Stimulated activated CD8-positive, alpha-beta memory T cell treated with anti-CD3 and anti-CD28 coated beads, Interleukin-7, amount 100 ng/mL, for 4 hours (primary cell): ENCODE results near the gene SNX32.

Experiments used
- DNase-seq, 2 donors: peaks; one replicate each; pipeline ENCODE4 v3.0.0-alpha.2; 2020; ENCODE audit warnings: low read depth in 2 of 2

SNX32 gene

DNA sequence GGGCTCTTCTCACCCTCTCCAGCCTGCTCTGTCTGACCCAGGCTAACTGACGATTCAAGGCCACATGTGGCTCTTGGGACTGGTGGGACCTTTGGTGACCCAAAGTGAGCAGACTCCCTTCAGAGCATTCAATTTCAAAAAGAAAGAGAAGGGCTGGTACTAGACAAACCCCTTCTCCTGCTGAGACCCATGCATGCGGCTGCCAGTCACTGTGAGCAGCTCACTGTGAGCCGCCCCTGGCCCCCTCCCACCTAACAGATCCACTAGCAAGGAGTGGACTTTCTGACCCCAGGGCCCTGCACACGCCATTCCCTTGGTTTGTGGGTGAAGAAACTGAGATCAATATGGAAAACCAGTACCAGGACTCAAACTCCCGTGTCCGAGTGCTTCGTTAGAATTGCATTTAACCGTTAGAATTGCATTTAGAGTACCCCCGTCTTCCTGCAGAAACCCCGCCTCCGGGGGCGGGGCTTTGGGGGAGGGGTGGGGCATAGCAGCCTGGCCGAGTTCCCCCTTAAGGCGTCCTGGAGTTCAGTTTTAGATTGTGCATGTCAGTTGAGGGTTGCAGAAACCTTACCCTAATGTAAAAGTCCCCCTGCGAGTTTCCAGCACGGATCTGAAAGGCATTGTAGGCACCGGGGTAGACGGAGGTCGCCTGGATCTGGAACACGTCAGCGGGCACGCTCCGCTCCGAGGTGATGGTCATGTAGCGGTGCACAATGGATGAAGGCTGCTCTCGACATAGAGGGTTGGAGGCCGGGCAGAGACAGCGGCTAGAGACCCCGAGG lies 33.7 kb downstream of the SNX32 start:
- no peak for DNase-seq

- DNase-seq: no peak
Observed at GRCh38 chr11:65868076-65868667, 34.4 kb downstream of the SNX32 start.

DNA sequence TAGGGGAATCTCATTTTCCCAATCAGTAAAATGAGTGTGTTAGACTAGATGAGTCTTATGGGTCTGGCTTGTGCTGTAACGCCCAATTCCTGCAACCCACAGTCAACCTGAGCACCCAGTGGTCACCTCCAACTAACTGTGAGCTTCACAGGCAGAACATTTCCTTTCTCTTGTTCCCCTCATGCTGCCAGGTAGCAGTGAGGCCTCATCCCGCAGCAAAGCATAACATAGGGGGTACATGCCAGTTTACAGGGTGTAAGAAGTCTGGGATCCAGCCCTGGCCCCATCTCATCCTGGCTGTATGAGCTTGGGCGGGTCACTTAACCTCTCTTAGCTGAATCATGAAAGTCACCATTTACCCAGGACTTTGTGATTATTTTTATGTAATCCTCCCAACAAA lies 35.1 kb downstream of the SNX32 start:
- DNase-seq: no peak

DNA sequence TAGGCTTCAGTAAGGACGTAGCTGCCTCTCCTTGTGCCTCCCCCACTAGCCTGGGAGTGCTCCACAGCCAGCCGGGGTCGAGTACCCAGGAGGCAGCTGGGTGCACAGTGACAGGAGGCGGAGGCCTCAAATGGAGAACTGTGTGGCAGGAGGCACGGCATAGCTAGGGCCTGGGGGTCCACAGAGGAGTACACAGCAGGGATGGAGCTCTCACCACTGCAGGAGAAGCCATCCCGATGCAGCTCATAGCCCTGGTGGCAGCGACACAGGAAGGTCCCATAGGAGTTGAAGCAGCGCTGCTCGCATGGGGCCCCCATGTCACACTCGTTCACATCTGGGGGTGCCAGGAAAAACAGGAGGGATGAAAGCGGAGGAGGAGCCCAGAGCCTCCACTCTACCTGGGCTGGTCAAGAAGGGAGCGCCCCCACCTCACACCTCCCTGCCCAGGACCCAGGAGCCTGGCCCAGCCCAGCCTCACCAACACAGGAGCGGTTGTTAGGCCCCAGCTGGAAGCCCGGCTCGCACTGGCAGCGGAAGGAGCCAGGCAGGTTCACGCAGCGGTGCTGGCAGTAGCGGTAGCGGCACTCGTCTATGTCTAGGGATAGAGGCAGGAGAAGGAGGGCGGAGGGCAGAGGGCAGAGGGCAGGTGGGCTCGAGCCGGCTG lies 36.0 kb downstream of the SNX32 start:
- no peak for DNase-seq

- DNase-seq: no peak
Observed at GRCh38 chr11:65870307-65870658, 36.5 kb downstream of the SNX32 start.

DNA sequence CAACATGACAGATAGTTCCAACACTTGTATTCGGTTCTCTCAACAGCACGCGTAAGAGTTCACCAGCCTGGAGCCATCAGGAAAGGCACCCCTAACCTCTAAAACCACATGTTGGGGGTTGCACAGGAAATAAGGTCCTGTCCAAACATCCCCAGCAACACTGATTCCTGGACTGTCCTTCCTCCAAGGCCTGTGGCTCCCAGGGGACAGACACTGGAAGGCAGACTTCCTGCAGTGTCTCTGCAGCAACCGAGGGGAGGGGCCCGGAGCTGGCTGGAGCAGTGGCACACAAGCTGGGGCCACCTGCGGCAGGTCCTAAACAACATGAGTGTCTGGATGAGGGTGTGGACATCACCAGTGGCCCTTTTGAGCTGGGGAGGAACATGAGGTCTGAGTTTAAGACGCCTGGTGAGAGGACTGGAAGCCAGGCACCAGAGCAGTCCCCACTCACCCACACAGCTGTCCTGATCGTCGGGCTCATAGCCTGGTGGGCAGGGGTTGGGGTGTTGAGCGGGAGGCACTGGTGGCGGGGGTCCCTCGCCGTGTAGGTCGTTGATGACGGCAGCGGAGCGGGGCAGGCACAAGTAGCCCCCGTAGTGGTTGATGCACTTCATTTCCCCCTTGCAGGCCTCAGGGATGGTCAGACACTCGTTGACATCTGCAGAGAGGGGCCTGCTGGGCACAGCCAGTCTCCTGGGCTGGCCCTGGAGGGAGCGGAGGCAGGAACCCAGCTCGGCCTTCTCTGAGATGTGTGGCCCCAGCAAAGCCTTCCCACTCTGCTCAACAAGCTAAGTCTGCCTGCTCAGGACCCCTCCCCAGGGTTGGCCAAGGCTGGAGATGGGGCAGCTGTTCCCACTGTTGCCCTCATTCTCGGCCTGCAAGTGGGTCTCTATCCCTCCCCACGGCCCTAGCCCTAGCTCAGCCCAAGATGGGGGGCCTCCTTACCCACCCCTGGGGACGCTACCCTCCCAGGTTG lies 37.2 kb downstream of the SNX32 start:
- DNase-seq: no peak

GRCh38 chr11:65871811-65872548 lies 38.2 kb downstream of the SNX32 start:
- DNase-seq: no peak

DNA sequence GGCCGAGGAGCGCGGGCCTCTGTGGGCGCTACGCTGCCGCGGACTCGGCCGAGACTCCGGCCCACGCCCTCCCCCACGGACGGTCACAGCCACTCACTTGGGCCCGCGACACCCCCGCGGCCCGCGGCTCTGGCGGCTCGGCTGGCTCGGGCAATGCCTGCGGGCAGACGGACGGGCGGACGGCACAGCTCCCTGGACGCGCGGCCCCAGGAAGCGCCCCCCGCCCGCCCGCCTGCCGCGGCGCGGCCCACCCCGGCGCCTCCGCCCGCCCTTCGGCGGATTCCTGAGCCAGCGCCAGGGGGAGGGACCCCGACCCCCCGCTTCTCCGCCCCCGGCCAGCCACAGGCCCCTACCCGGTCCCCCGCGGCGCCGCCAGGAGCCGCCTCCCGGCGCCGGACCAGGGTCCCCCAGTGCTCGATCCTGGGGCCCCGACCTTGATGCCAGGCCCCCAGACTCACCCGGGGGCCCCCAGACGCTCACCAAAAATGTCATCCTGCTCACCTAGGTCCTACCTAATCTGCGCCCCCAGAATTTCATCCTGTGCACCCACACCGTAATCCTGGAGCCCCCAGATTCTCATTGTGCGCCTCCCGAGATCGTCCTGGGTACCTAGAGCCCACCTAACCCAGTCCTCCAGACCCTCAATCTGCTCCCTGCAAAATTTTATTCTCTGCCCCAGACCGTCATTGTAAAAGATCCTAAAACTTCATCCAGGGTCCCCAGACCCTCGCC lies 39.0 kb downstream of the SNX32 start, which contains the start of gene EFEMP2:
Gene EFEMP2 (minus strand): TSS at position 215 of the 732 bp plus-strand sequence. CDS start 446 bp downstream, outside the sequence.
- DNase-seq: no peak

DNA sequence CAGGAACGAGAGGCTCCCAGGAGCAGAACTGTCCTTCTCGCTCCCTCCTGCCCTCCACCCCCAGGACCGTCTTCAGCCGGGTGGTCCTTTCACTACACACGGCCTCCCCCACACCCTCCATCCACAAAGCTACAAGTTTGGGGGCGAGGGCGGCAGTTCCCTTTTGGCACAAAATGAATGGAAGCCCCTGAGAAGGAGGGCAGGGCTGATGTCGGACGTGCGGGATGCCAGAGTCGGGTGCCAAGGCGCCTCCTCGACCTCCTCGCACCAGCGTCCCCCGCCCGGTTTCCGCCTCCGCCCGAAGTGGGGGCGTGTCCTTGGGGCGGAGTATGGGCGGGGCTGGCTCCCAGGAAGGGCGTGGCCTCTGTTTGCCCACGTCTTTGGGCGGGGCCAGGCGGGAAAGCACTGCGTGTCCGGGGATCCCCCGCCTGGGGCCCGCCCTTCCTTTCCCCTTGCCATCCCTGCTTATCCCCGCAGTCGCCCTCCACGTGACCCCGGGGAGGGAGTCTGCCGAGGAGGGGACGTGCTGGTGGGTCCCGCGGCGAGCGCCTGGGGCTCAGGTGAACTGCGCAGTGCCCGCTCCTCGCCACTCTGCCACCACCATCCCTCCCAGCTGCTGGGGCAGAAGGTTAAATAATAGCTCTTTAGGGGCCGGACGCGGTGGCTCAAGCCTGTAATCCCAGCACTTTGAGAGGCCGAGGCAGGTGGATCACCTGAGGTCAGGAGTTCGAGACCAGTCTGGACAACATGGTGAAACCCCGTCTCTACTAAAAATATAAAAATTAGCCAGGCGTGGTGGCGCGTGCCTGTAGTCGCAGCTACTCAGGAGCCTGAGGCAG lies 39.8 kb downstream of the SNX32 start:
- DNase-seq: peak; percentile 87 to 88

GRCh38 chr11:65879617-65880016 lies 45.9 kb downstream of the SNX32 start, which contains the start of gene CTSW:
Gene CTSW, plus strand, starts transcription at chr11:65879837. Its CDS starts 18 bp downstream, at chr11:65879855.
- no peak for DNase-seq

GRCh38 chr11:65880027-65880426 lies 46.3 kb downstream of the SNX32 start:
- DNase-seq: no peak

DNA sequence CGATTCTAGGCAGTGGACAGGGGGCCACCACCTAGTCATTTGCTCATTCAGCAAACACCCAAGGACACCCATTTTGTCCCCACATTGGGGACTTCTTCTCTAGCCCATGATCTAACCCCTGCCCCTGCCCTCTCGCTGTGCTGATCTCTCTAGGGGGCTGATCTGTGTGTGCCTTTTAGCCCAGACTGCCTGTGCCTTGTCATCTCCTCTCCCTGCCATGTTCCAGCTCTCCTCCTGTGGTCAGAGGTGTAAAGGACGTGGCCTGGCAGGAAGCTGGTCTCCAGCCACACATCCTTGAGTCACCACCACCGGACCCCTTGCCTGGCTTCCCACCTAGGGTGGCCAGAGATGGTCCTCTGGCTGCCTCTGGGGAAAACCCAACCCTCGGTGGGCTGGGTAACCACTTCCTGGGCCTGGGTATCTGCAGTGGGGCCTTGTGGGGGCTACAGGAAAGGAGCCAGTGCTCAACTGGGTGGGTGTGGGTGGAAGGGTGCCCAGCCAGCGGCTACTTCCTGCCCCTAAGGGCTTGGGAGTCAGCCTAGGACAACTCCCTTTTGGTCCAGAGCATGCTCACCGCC lies 47.2 kb downstream of the SNX32 start:
- no peak for DNase-seq

- DNase-seq: no peak
Observed at GRCh38 chr11:65882120-65883057, 48.6 kb downstream of the SNX32 start.

DNA sequence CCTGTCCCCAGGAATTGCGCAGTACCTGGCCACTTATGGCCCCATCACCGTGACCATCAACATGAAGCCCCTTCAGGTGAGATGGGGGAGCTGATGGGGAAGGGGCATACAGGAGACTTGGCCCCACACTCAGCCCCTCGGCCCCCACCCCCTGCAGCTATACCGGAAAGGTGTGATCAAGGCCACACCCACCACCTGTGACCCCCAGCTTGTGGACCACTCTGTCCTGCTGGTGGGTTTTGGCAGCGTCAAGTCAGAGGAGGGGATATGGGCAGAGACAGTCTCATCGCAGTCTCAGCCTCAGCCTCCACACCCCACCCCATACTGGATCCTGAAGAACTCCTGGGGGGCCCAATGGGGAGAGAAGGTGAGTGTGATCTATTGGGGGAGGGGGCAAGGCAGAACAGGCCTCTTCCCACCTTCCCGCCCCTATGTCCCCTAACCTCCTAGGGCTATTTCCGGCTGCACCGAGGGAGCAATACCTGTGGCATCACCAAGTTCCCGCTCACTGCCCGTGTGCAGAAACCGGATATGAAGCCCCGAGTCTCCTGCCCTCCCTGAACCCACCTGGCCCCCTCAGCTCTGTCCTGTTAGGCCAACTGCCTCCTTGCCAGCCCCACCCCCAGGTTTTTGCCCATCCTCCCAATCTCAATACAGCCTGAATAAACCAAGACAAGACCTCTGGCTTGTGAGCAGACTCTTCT lies 49.4 kb downstream of the SNX32 start:
- no peak for DNase-seq

DNA sequence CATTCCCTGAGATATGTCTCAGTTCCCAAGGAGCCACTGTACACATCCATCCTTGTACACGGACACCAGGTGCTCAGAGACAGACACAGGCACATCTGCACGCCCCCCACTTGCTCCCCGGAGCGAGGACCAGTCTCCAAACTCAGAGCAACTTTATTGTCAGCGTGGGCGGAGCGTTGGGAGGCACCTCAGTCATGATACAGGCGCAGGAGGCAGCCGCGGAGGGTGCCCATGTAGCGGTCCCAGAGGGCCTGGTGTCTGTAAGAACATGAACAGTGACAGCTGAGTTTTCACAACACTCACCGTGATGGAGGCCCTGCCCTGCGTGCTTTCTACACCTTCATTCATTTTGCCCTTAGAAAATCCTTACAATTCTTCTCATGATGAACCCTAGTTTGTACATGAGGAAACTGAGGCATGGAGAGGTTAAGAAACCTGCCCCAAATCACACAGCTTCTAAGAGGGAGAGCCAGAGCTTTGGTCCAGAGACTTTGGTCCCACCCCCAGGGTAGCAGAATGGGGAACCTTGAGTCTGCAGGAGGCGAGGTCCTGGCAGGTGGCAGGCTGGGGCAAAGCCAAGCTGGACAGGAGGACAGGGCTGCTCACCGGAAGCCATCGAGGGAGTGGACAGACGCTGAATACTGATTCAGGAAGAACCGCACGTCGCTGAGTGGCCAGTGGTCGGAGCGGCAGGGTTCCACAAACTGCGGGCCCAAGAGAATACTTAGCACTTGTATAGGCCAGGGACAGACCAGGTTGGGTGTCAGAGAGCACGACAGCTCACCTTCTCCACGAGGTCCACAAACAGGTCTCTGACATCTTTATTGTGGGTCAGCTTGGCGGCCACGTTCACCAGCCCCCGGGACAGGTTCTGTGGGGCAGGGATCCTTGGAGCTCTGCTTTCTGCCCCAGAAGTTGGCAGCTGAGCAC lies 50.3 kb downstream of the SNX32 start:
- no peak for DNase-seq

GRCh38 chr11:65884716-65885092 lies 50.9 kb downstream of the SNX32 start:
- peak; percentile 68 for DNase-seq
